OCI-LY1 (cell line): Measurements from ENCODE around the gene ST3GAL3.

Source experiments
- H2AFZ ChIP-seq: fragments of 200-600 bp; sonication (generic), shearing (Covaris generic); 2 replicates; pipeline ENCODE4 v1.6.0; 2014; ENCODE audit warnings: antibody characterized with exemption, mild to moderate bottlenecking, low read length
- H3F3A ChIP-seq: fragments of 200-600 bp; sonication (generic), shearing (Covaris generic); 2 replicates; pipeline ENCODE4 v1.6.0; 2014; ENCODE audit warnings: mild to moderate bottlenecking, antibody characterized with exemption, low read length, moderate library complexity; ENCODE audit not compliant: insufficient read depth
- H3K27ac ChIP-seq: fragments of 200-600 bp; sonication (generic); 2 replicates; pipeline ENCODE4 v1.5.1; 2014; ENCODE audit warnings: low read length, mixed run types, mild to moderate bottlenecking, low read depth; ENCODE audit not compliant: poor library complexity, severe bottlenecking
- H3K27me3 ChIP-seq: fragments of 200-600 bp; sonication (generic); 2 replicates; pipeline ENCODE4 v1.6.0; 2014; ENCODE audit warnings: antibody characterized with exemption, mild to moderate bottlenecking, low read length, moderate library complexity; ENCODE audit not compliant: insufficient read depth
- H3K36me3 ChIP-seq: fragments of 200-600 bp; sonication (generic); 2 replicates; pipeline ENCODE4 v1.6.1; 2014; ENCODE audit warnings: mild to moderate bottlenecking, antibody characterized with exemption, low read length, moderate library complexity, mixed read lengths; ENCODE audit not compliant: insufficient read depth
- H3K4me1 ChIP-seq: fragments of 200-600 bp; sonication (generic); 2 replicates; pipeline ENCODE4 v1.5.1; 2014; ENCODE audit warnings: mild to moderate bottlenecking, low read length, moderate library complexity; ENCODE audit not compliant: insufficient read depth, severe bottlenecking
- H3K4me2 ChIP-seq: fragments of 200-600 bp; sonication (generic), shearing (Covaris generic); 2 replicates; pipeline ENCODE4 v1.6.1; 2014; ENCODE audit warnings: low read length
- H3K4me3 ChIP-seq: fragments of 200-600 bp; sonication (generic); 2 replicates; pipeline ENCODE4 v1.5.1; 2014; ENCODE audit warnings: low read length, low read depth, mild to moderate bottlenecking, mixed read lengths; ENCODE audit not compliant: poor library complexity, severe bottlenecking
- H3K79me2 ChIP-seq: fragments of 200-600 bp; shearing (Covaris generic); 2 replicates; pipeline ENCODE4 v1.6.1; 2016; ENCODE audit warnings: mixed run types, low read length, mixed read lengths; ENCODE audit not compliant: insufficient read depth
- H3K9ac ChIP-seq: fragments of 200-600 bp; sonication (generic), shearing (Covaris generic); 2 replicates; pipeline ENCODE4 v1.6.1; 2014; ENCODE audit warnings: mild to moderate bottlenecking, low read length, mixed read lengths
- H3K9me2 ChIP-seq: fragments of 200-600 bp; sonication (generic), shearing (Covaris generic); 2 replicates; pipeline ENCODE4 v1.6.1; 2014; ENCODE audit warnings: low read depth, mild to moderate bottlenecking, low read length, mixed read lengths
- H3K9me3 ChIP-seq: fragments of 200-600 bp; shearing (Covaris generic); 2 replicates; pipeline ENCODE4 v1.6.1; 2014; ENCODE audit warnings: low read length, mixed read lengths
- H4K20me1 ChIP-seq: fragments of 200-600 bp; sonication (generic), shearing (Covaris generic); 2 replicates; pipeline ENCODE4 v1.6.0; 2016; ENCODE audit warnings: mild to moderate bottlenecking, low read length; ENCODE audit not compliant: insufficient read depth
- CTCF ChIP-seq: fragments of 200-600 bp; sonication (generic), shearing (Covaris generic); IDR thresholded peaks from 2 replicates; pipeline ENCODE4 v1.5.1; 2017; ENCODE audit warnings: mild to moderate bottlenecking, antibody characterized with exemption, low read length, moderate library complexity, mixed read lengths
- EZH2 ChIP-seq: fragments of 200-600 bp; sonication (generic), shearing (Covaris generic); IDR thresholded peaks from 2 replicates; pipeline ENCODE4 v1.8.0; 2017; ENCODE audit warnings: borderline replicate concordance, mixed run types, mild to moderate bottlenecking, antibody characterized with exemption, low read length, moderate library complexity, mixed read lengths

Gene ST3GAL3

DNA sequence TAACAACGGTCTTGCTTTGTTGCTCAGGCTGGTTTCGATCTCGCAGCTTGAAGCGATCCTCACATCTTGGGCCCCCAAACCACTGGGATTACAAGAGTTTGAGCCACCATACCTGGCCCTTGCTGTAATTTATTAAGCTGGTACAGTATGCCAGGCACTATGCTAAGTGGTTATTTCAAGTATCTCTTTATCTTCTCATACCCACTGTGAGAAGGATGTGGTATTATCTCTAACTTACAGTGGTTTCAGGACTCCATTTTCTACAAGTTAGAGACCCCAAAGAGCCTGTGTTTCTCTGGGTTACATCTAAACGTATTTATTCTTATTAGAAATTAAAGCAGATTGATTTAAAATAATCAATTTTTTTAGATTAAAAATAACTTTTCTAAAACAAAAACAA lies 8.1 kb upstream of the ST3GAL3 start:
- no peaks in the 10 kb centered on the region for H3K9me3 ChIP-seq
- no peaks in the 10 kb centered on the region for H3K9me2 ChIP-seq
- H3K27me3 ChIP-seq: no peaks in the 10 kb centered on the region
- no peak overlapping the region for H3K9ac ChIP-seq
- H3K4me1 ChIP-seq: no peaks in the 10 kb centered on the region
- TF ChIP-seq CTCF (no peak), EZH2 (no peak)
- no peak overlapping the region for H2AFZ ChIP-seq
- no peak overlapping the region for H3K4me2 ChIP-seq
- H3K79me2 ChIP-seq: no peaks in the 10 kb centered on the region
- H4K20me1 ChIP-seq: no peaks in the 10 kb centered on the region
- no peak overlapping the region for H3K27ac ChIP-seq
- H3F3A ChIP-seq: no peaks in the 10 kb centered on the region
- peaks cover 94% of the 10 kb centered on the region for H3K36me3 ChIP-seq
- no peak overlapping the region for H3K4me3 ChIP-seq

- Histone ChIP-seq H3K79me2 (peaks cover 12% of the 10 kb centered on the region), H3K9me2 (no peaks in the 10 kb centered on the region), H3K9ac (no peak overlapping the region), H3F3A (no peaks in the 10 kb centered on the region), H3K27me3 (no peaks in the 10 kb centered on the region), H3K9me3 (no peaks in the 10 kb centered on the region), H3K27ac (no peak overlapping the region), H3K4me1 (peaks cover 26% of the 10 kb centered on the region), H2AFZ (no peak overlapping the region), H3K36me3 (peaks cover 56% of the 10 kb centered on the region), H4K20me1 (no peaks in the 10 kb centered on the region), H3K4me2 (no peak overlapping the region), H3K4me3 (no peak overlapping the region)
- no peak for TF ChIP-seq CTCF
- TF ChIP-seq EZH2: no peak
Measured at GRCh38 chr1:43703836-43704235, 3.5 kb upstream of the ST3GAL3 start.

- Histone ChIP-seq H3K9ac (no peak overlapping the region), H3K27ac (peak overlapping the region; percentile 33), H3K4me1 (peaks cover 28% of the 10 kb centered on the region), H3K4me2 (no peak overlapping the region), H3F3A (no peaks in the 10 kb centered on the region), H3K4me3 (no peak overlapping the region), H3K9me3 (no peaks in the 10 kb centered on the region), H3K36me3 (peaks cover 52% of the 10 kb centered on the region), H3K79me2 (peaks cover 13% of the 10 kb centered on the region), H4K20me1 (no peaks in the 10 kb centered on the region), H2AFZ (no peak overlapping the region), H3K9me2 (no peaks in the 10 kb centered on the region), H3K27me3 (no peaks in the 10 kb centered on the region)
- TF ChIP-seq EZH2 (no peak), CTCF (no peak; the same call in 1 of the 2 replicates)
Measured at GRCh38 chr1:43704838-43705237, 2.5 kb upstream of the ST3GAL3 start.
